Bronchus fibroblast of lung (primary cell): ENCODE results near the gene KCP. TPM values are rescaled to one million over a fixed set of nuclear protein-coding genes. Genes with fewer than 3 reads are reported as not detected.

Source experiments
- total RNA-seq: library from RNA; depleted of rRNA; stranded (reverse); fragments of >200 nt; gene quantifications from 2 replicates; pipeline ENCODE4 v1.2.3, GENCODE V29; 2015

The KCP gene
- 0.15 and 0.17 TPM in 2 replicates for total RNA-seq

DNA sequence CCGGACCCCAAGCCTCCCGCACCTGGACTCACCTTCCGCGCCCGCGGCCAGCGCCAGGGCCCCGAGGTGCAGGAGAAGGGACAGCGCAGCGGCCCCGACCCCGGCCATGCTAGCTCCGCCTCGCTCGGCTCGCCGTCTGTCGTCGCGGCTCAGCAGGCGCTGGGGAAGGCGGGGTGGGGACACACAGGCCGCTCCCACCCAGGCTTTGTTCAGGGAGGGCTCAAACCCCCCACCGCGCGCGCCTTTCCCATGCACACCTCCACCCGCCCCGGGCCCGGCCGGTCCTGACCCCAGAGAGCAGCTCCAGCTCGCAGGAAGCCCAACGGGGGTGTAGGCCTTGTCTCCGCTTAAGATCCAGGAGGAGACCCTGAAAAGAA lies at the start of gene KCP:
Gene KCP, minus strand, starts transcription at position 141 of the 377 bp plus-strand sequence. Its CDS starts 33 bp downstream, at position 108.

DNA sequence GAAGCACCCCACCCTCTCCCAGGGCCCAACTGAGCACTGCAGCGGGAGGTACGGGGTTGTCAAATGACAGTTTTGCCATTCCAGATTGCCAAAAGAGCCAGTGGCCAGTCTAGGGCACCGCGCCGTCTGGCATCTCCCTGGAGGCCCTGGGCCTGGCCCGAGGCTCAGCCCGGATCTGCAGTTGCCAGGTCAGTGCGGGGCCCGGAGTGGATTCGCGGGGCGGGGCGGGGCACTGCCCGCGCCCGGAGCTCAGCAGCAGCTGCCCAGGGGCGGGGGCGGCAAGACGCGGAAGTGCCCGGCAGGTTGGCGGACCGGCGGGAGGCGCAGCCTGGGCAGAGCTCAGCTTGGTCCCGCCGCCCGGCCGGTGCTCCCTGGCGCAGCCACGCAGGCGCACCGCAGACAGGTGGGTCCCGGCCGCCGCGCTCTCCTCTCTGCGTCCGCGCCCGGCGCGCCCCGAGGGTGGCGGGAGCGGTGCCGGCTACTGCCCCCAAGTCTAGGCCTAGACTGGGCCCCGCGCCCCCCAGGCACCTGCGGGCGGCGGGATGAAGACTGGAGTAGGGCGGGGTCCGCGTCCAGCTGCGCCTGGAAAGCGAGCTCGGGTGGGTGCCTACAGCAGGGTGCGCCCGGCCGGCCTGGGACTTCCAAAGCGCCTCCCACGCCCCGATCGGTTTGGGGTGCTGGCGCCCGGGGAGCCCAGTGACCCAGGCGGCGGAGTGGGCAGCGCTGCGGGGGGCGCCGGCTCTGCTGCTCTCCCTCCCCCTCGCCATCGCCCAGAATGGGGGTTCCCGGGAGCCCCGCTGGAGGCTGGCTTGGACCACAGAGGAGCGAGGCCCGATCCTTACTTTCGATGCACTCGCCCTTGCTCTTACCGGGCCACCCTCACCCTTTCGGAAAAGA lies 27.4 kb upstream of the KCP start, which contains the start of gene IRF5:
Gene IRF5, plus strand, starts transcription at position 281 of the 897 bp plus-strand sequence. CDS start 4,155 bp downstream, outside the sequence.

DNA sequence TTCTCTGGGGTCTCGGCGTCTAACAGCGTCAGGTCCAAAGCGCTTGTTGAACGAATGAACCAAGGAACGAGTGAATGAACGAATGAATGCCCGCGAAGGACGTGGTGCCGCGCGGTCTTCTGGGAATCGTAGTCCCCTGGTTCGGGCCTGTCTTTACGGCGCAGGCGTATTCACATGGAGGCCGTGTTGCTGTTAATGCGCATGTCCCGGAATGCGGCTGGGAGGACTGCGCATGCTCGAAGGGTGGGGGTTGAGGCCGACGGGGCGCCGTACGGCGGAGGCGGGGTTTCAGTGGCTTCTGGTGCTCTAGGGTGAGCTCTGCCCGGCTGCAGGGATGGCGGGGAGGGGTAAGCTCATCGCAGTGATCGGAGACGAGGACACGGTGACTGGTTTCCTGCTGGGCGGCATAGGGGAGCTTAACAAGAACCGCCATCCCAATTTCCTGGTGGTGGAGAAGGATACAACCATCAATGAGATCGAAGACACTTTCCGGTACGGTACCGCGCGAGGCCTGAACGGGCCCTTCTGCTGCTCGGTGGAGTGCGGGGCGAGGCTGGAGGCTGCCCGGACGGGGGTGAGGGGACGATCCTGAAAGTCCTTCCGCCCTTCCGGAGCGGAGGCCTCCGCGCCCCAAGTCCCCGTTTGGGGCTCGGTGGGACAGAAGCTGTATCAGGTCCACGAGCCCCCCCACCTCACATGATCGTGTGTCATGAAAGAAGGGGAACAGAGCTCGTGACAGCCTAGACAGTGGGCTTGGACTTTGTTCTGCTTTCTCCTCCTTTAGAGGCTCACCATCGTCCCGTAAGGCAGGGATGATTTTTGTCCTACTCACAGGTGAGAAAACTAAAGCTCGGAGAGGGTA lies 47.7 kb downstream of the KCP start, which contains the start of gene ATP6V1F:
Gene ATP6V1F, plus strand, starts transcription at position 286 of the 862 bp plus-strand sequence. Its CDS starts 49 bp downstream, at position 335.

DNA sequence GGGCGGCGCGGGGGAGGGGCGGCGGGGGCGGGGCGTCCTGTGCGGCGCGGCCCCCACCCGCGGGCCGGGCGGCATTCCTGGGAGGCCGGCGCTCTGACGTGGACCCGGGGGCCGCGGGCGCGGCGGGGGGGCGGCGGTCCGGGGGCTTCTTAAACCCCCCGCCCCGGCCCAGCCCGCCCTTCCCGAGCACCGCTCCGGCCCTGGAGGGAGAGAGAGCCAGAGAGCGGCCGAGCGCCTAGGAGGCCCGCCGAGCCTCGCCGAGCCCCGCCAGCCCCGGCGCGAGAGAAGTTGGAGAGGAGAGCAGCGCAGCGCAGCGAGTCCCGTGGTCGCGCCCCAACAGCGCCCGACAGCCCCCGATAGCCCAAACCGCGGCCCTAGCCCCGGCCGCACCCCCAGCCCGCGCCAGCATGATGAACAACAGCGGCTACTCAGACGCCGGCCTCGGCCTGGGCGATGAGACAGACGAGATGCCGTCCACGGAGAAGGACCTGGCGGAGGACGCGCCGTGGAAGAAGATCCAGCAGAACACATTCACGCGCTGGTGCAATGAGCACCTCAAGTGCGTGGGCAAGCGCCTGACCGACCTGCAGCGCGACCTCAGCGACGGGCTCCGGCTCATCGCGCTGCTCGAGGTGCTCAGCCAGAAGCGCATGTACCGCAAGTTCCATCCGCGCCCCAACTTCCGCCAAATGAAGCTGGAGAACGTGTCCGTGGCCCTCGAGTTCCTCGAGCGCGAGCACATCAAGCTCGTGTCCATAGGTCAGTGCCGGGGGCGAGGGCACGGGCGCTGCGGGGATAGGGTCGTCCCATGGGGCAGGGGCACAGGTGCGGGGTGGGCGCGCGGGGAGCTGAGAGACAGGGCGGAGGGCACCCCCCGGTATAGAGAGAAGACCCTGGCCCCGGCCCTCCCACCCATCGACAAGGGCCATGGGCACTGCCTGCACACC lies 80.0 kb downstream of the KCP start, which contains the start of gene FLNC:
Gene FLNC, plus strand, starts transcription at position 176 of the 947 bp plus-strand sequence. Its CDS starts 232 bp downstream, at position 408.

Other genes starting within 250 kb of the KCP start
- 0.34 and 0.45 TPM in 2 replicates for gene GARIN1A, start 238.4 kb downstream of the KCP start, total RNA-seq
- gene CALU, start 171.3 kb downstream of the KCP start, total RNA-seq = 357 and 420 TPM in 2 replicates
- gene OPN1SW, start 134.9 kb downstream of the KCP start, total RNA-seq = not detected in 2 replicates
- gene CCDC136, start 118.7 kb downstream of the KCP start, total RNA-seq = 1.2 and 3.3 TPM in 2 replicates
- 208 and 209 TPM in 2 replicates for gene FLNC, start 80.3 kb downstream of the KCP start, total RNA-seq
- gene ATP6V1F, start 47.9 kb downstream of the KCP start, total RNA-seq = 126 and 138 TPM in 2 replicates
- gene IRF5, start 27.2 kb upstream of the KCP start, total RNA-seq = 0.34 and 0.45 TPM in 2 replicates
- 40.4 and 43.5 TPM in 2 replicates for gene TNPO3, start 144.4 kb upstream of the KCP start, total RNA-seq
- 0.30 and 0.67 TPM in 2 replicates for gene TSPAN33, start 234.0 kb upstream of the KCP start, total RNA-seq